ENCODE measurements around the gene RGS7.

DNA sequence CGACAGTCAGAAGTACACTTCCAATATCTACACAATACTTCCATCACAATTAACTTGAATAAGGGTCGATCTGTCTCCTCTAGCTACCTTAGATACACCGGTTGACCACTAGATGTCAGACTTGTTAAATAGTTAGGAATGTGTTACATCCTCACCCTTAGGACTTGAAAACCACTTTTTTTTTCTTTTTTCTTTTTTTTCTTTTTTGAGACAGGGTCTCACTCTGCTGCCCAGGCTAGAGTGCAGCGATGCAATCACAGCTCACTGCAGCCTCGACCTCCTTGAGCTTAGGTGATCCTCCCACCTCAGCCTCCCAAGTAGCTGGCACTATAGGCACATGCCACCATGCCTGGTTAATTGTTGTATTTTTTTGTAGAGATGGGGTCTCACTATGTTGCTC, 624.6 kb downstream of the RGS7 start:
- TF ChIP-seq, protein P1, sequence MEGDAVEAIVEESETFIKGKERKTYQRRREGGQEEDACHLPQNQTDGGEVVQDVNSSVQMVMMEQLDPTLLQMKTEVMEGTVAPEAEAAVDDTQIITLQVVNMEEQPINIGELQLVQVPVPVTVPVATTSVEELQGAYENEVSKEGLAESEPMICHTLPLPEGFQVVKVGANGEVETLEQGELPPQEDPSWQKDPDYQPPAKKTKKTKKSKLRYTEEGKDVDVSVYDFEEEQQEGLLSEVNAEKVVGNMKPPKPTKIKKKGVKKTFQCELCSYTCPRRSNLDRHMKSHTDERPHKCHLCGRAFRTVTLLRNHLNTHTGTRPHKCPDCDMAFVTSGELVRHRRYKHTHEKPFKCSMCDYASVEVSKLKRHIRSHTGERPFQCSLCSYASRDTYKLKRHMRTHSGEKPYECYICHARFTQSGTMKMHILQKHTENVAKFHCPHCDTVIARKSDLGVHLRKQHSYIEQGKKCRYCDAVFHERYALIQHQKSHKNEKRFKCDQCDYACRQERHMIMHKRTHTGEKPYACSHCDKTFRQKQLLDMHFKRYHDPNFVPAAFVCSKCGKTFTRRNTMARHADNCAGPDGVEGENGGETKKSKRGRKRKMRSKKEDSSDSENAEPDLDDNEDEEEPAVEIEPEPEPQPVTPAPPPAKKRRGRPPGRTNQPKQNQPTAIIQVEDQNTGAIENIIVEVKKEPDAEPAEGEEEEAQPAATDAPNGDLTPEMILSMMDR (IDR thresholded peaks at IDR 0.05; ENCODE audit: low read depth, low read length) = peak; percentile 57
- TF ChIP-seq, protein P2, sequence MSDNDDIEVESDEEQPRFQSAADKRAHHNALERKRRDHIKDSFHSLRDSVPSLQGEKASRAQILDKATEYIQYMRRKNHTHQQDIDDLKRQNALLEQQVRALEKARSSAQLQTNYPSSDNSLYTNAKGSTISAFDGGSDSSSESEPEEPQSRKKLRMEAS (IDR thresholded peaks at IDR 0.05; ENCODE audit: low read depth, low read length) = no peak
